Inflammatory macrophage (primary cell): ENCODE data around the gene TCEA2.

Experiments
- DNase-seq, 2 donors: peaks; one replicate each; pipeline ENCODE4 v3.0.0-alpha.2; 2020 to 2022
- total RNA-seq, 18 experiments: gene quantifications; one replicate each; lab custom pipeline; 2026; ENCODE audit warnings: mixed read lengths in 6 of 18, inconsistent platforms in 2 of 18; lab: John Stamatoyannopoulos, UW

TCEA2 gene
- 0.83 to 3.1 (median 1.6) reads per million in 18 experiments for total RNA-seq

- peak; percentile 93 to 96 for DNase-seq
These were observed at the start of gene TCEA2 for GRCh38 chr20:64062596-64063388. Gene TCEA2 (plus strand): TSS chr20:64063198. CDS start chr20:64063313, 115 bp downstream.

GRCh38 chr20:64015635-64016034, 47.4 kb upstream of the TCEA2 start:
- no peak for DNase-seq

GRCh38 chr20:64021124-64021975, 41.6 kb upstream of the TCEA2 start:
- no peak for DNase-seq

DNA sequence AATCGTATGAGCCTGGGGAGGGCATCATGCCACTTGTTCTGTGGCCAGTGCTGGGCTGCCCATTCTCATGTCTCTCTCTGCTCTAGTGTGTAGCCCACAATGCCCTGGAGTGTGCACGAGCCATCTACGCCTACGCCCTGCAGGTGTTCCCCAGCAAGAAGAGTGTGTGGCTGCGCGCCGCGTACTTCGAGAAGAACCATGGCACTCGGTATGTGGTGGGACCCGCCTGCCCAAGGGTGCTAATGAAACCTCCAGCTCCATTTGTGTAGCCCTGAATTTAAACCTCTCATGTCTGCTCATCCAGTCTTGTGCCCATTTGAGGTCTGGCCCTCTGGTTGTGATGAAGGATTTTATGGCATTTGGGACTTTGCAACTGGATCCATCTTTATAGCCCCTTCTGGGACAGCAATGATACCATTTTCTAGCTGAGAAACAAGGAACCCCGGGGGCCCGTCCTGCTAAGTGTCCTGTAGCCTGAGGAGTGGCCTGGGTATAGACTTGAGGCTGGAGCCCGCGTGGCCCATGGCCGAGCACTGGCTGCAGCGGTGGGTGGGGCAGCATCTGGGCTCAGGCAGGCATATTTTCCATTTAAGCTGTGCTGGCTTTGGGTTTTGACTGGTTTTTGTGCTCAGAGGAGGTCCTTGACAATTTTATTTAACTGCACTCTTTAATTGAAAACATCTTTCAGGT, 40.2 kb upstream of the TCEA2 start:
- no peak for DNase-seq

DNA sequence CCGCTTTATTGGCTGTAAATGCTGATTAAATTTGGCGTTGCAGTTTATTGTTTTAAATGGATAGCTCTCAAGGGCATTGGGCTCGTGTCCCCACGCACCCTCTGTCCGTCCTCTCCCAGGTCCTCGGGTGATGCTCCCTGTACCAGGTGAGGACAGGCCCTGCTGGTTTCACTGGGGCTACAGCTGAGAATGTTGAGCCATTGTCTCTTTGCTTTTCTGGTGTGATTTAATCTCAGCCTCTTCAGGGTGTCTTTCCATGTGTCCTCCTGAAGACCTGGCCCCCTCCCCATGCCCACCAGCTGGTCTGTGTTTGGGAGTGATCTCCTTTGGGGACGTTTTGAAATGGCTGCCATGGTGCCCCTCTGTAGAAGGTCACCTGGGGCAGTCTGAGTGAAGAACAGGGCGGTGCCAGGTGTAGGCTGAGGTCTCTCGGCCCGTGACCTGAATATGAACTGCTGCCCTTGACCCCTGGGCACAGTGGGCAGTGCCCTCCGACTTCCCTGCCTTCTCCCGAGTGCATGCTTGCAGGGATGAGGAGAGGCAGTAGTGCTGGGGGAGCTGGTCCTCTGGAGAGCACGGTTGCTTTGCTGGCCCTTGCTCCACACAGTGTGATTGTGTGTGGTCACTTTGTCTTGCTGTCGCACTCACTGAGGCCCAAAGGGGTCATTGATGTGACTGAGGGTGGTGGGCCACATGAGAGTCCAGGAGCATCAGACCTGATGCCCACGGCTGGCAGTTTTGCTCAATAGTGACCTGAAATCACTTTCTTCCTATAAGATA, 39.4 kb upstream of the TCEA2 start:
- DNase-seq = no peak

DNA sequence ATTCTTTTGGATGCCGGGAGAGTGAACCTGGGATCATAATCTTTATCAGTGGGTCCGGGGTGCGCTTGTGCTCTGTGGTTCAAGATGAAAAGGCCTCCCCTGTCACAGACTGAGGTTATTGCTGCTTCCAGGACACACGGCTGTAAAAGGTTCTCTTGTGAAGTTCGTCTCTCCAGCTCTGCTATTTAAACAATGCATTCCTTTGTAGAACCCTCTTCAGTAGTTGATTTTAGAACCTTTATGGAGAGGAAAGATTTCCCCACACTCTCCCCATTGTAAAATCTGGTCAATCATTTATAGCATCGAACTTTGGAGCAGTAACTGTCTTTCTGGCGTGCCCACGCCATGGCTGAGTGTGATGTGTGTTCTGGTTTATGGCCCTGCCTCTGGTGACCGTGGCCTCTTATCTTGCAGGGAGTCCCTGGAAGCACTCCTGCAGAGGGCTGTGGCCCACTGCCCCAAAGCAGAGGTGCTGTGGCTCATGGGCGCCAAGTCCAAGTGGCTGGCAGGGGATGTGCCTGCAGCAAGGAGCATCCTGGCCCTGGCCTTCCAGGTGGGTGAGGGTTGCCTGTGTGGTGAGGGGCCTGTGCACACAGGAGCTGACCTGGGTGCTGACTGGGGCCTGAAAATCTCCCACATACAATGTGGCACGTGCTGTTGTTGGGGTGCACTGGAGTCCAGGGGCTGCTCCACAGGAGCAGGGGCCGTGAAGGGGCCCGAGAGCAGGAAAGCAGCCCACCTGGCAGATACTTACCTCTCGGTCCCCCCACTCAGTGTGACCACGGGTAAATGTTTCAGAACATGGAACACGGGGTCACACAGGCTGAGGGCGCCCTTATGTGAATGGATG, 38.6 kb upstream of the TCEA2 start:
- DNase-seq = no peak

DNA sequence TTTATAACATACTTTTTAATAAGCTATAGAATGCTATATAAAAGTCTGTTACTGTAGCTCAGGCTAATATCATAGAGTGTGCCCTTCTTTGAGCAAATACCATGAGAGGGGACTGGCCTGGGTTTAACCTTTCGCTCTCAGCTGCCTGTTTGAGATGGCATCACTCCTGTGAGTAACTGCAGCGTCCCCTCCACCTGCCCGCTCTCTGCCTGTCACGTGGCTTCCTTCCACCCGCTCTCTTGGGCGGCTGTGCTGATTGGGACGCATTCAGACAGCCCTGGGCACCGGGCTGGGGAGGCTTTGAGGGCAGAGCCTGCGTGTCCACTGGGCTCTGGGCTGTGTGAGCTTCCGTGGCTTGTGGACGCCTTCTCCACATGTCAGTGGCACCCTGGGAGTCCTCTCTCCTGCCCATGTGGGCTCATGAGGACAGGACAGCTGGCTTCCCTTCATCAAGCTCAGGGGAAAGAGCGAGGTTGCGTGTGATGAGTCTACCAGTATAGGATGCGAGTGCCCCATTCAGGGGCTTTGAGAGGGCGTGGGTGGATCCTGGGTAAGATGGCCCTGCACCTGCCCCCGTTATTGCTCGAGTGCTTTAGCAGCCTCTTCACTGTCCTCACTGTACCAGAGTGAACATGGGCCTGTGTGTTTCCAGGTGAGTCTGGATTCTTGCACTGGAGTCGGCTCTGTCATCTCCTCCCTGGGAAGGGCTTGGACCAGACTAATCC, 37.7 kb upstream of the TCEA2 start:
- DNase-seq = no peak

- no peak for DNase-seq
These were observed 37.1 kb upstream of the TCEA2 start for GRCh38 chr20:64025826-64026412.

GRCh38 chr20:64027981-64028685, 34.9 kb upstream of the TCEA2 start:
- no peak for DNase-seq

- no peak for DNase-seq
These were observed 33.5 kb upstream of the TCEA2 start for GRCh38 chr20:64029293-64030117.

GRCh38 chr20:64030371-64031134, 32.4 kb upstream of the TCEA2 start:
- DNase-seq = no peak

- DNase-seq = no peak
These were observed 31.1 kb upstream of the TCEA2 start for GRCh38 chr20:64031822-64032314.

DNA sequence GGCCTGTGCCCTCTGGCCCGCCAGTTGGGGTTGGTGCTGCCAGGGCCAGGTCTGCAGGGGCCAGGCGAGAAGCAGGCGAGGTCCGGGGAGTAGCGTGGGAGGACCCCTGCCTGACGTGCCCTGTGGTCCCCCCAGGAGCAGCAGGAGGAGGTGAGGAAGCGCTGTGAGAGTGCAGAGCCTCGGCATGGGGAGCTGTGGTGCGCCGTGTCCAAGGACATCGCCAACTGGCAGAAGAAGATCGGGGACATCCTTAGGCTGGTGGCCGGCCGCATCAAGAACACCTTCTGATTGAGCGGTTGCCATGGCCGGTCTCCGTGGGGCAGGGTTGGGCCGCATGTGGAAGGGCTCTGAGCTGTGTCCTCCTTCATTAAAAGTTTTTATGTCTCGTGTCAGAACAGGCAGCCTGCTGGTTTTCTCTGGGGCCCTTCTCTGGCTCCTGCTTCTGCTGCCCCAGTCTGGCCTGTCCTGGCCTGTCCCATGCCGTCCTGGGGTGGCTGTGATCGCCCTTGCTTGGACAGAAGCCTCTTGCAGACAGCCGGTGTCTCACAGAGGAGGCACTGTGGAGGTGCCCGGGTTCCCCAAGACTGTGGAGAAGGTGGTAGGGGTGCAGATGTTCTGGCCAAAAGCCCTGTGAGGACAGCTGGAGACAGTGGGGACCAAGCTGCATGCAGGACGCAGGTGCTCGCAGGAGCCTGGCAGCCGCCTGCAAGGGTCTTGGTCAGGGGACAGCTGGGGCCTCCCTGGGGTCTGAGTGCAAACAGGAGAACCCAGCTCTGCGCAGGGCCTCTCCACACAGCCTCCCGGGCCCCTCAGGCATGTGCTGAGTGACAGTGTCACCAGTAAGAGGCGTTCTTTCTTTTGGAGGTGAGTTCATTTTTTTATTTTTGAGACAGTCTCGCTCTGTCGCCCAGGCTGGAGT, 30.0 kb upstream of the TCEA2 start:
- DNase-seq = no peak

- DNase-seq = peak in 1 of 2 donors; percentile 28
These were observed 29.0 kb upstream of the TCEA2 start for GRCh38 chr20:64033981-64034493.

- no peak for DNase-seq
These were observed 27.7 kb upstream of the TCEA2 start for GRCh38 chr20:64035066-64035932.
